ENCODE results near the gene RECK. TPM values are rescaled to one million over a fixed set of nuclear protein-coding genes. Genes with fewer than 3 reads are reported as not detected.

RECK gene
- total RNA-seq, 1 experiment from 2014 or later, result 10.3 TPM

GRCh38 chr9:36152741-36153438 lies 116.2 kb downstream of the RECK start:
- no peak overlapping the region for H2AFZ ChIP-seq (ENCODE audit: low read length)
- no peak overlapping the region for H2BK5ac ChIP-seq (ENCODE audit: insufficient read length, low read length)
- Mint-ChIP-seq H3K27me3 (ENCODE audit: low read depth) (peaks cover 3% of the 10 kb centered on the region), H3K4me1 (0 out of 4 replicates have a peak, but pooled peaks cover 0 to 3% of the 10 kb centered on the region in 2 experiments), H3K9me3 (peaks cover 9 to 16% of the 10 kb centered on the region in 2 experiments), H3K27ac (peak overlapping the region in 1 of 3 experiments; percentile 34; a peak in 2 of 7 replicates), H3K4me3 (no peak overlapping the region), H3K36me3 (ENCODE audit: insufficient read depth in 1 of 3, low read depth in 3 of 3) (peaks cover 5 to 12% (median 6%) of the 10 kb centered on the region in 3 experiments; a peak in 5 of 7 replicates)
- H3K4me1 ChIP-seq (ENCODE audit: insufficient read depth, low read length), result peaks cover 3% of the 10 kb centered on the region; the same call in 1 of the 2 replicates
- H3K79me1 ChIP-seq (ENCODE audit: insufficient read depth, low read depth, low read length, poor library complexity, severe bottlenecking), result no peaks in the 10 kb centered on the region
- no peak overlapping the region for H3K14ac ChIP-seq (ENCODE audit: insufficient read depth, low read length)
- H2BK20ac ChIP-seq (ENCODE audit: low read depth, low read length, poor library complexity, severe bottlenecking), result no peak overlapping the region
- H3K27me3 ChIP-seq (ENCODE audit: insufficient read depth, low read length), result no peaks in the 10 kb centered on the region
- no peak overlapping the region for H3K27ac ChIP-seq (ENCODE audit: insufficient read length, low read depth, low read length)
- H3K4ac ChIP-seq (ENCODE audit: low read depth, low read length), result no peak overlapping the region; the same call in 1 of the 2 replicates
- no CpG with 5 or more reads among the region's 10 CpGs for WGBS (ENCODE audit: extremely low coverage, insufficient read length, low lambda C conversion rate)
- H3K9me3 ChIP-seq (ENCODE audit: control insufficient read depth, low read depth, low read length), result no peaks in the 10 kb centered on the region
- H4K20me1 ChIP-seq (ENCODE audit: control insufficient read depth, insufficient read depth, insufficient read length), result no peaks in the 10 kb centered on the region
- DNase-seq, result no peak
- no peak overlapping the region for H3K4me2 ChIP-seq (ENCODE audit: insufficient read depth, insufficient read length, low read length)
- no peak overlapping the region for H4K8ac ChIP-seq (replicated peaks; ENCODE audit: insufficient read length, low read depth, low read length)
- no peak overlapping the region for H2AK5ac ChIP-seq (ENCODE audit: insufficient read length, low read length)
- no peaks in the 10 kb centered on the region for H3K79me2 ChIP-seq (ENCODE audit: insufficient read depth, low read length)
- H4K5ac ChIP-seq (ENCODE audit: insufficient read length, low read depth, low read length), result no peak overlapping the region
- H3K18ac ChIP-seq (ENCODE audit: insufficient read length, low read depth, low read length), result no peak overlapping the region
- no peaks in the 10 kb centered on the region for H3K23me2 ChIP-seq (ENCODE audit: insufficient read length, low read depth, low read length, poor library complexity, severe bottlenecking)
- H3K56ac ChIP-seq (ENCODE audit: insufficient read length, low read depth, low read length), result no peak overlapping the region
- no peak overlapping the region for H2BK15ac ChIP-seq (ENCODE audit: low read depth, low read length)
- no peak overlapping the region for H4K91ac ChIP-seq (ENCODE audit: insufficient read length, low read depth, low read length)
- H3K9ac ChIP-seq (ENCODE audit: extremely low read depth, insufficient read length, low read length), result no peak overlapping the region
- no peak overlapping the region for H3K23ac ChIP-seq (ENCODE audit: insufficient read length, low read depth, low read length)
- H2BK120ac ChIP-seq (ENCODE audit: low read depth, low read length, poor library complexity, severe bottlenecking), result no peak overlapping the region
- H3T11ph ChIP-seq (ENCODE audit: low read length), result no peak overlapping the region
- TF ChIP-seq CTCF (conservative IDR thresholded peaks at IDR 0.05), result no peak
- no peak overlapping the region for H2BK12ac ChIP-seq (ENCODE audit: insufficient read length, low read depth, low read length)

All from H9 (cell line).